GM19193 (cell line): ENCODE data around the gene RASGRP3.

Source experiments
- POLR2A ChIP-seq: IDR thresholded peaks from 4 replicates; pipeline ENCODE4 v1.6.1; 2011; ENCODE audit not compliant: insufficient read depth, insufficient read length; ENCODE audit errors: extremely low read depth

Gene RASGRP3

GRCh38 chr2:33595385-33595784 is 118.9 kb downstream of the RASGRP3 start:
- TF ChIP-seq POLR2A, result no peak

GRCh38 chr2:33597026-33597425 is 120.6 kb downstream of the RASGRP3 start:
- TF ChIP-seq POLR2A, result no peak

GRCh38 chr2:33598561-33599174 is 122.2 kb downstream of the RASGRP3 start:
- TF ChIP-seq POLR2A, result no peak

- peak; percentile 59 for TF ChIP-seq POLR2A
Measured at GRCh38 chr2:33599175-33599942, 122.9 kb downstream of the RASGRP3 start, which contains the start of gene FAM98A. FAM98A (minus strand) TSS chr2:33599299; CDS start chr2:33599221, 78 bp downstream.

- TF ChIP-seq POLR2A, result no peak
Measured at GRCh38 chr2:33599943-33600192, 123.4 kb downstream of the RASGRP3 start.

- no peak for TF ChIP-seq POLR2A
Measured at GRCh38 chr2:33602201-33602830, 125.9 kb downstream of the RASGRP3 start.

GRCh38 chr2:33603416-33603815 is 127.0 kb downstream of the RASGRP3 start:
- TF ChIP-seq POLR2A, result no peak

GRCh38 chr2:33605056-33605455 is 128.6 kb downstream of the RASGRP3 start:
- TF ChIP-seq POLR2A, result no peak

GRCh38 chr2:33606100-33606499 is 129.7 kb downstream of the RASGRP3 start:
- TF ChIP-seq POLR2A, result no peak

- TF ChIP-seq POLR2A, result no peak
Measured at GRCh38 chr2:33606622-33607021, 130.2 kb downstream of the RASGRP3 start.

GRCh38 chr2:33607251-33607721 is 130.8 kb downstream of the RASGRP3 start:
- no peak for TF ChIP-seq POLR2A

- TF ChIP-seq POLR2A, result no peak
Measured at GRCh38 chr2:33607905-33608304, 131.5 kb downstream of the RASGRP3 start.

- TF ChIP-seq POLR2A, result no peak
Measured at GRCh38 chr2:33614190-33614589, 137.7 kb downstream of the RASGRP3 start.
